ENCODE results near the gene PTGES. TPM values are rescaled to one million over a fixed set of nuclear protein-coding genes. Genes with fewer than 3 reads are reported as not detected.
A peak's percentile ranks its signal among the peaks of the same experiment; 100 is the strongest.

Gene PTGES
- total RNA-seq, 1 experiment from 2014 or later, result 2.4 TPM

- peak overlapping the region; percentile 43 for H3K18ac ChIP-seq (ENCODE audit: insufficient read length, low read depth, low read length)
- H3K27ac ChIP-seq (ENCODE audit: insufficient read length, low read depth, low read length), result no peak overlapping the region
- no CpG with 5 or more reads among the region's 6 CpGs for WGBS (ENCODE audit: extremely low coverage, insufficient read length, low lambda C conversion rate)
- H2AFZ ChIP-seq (ENCODE audit: low read length), result no peak overlapping the region
- H3K27me3 ChIP-seq (ENCODE audit: insufficient read depth, low read length), result no peaks in the 10 kb centered on the region
- no peak overlapping the region for H4K91ac ChIP-seq (ENCODE audit: insufficient read length, low read depth, low read length)
- peak; percentile 55 for DNase-seq
- no peak overlapping the region for H3K4me3 Mint-ChIP-seq
- H3K4me2 ChIP-seq (ENCODE audit: insufficient read depth, insufficient read length, low read length), result no peak overlapping the region
- no peaks in the 10 kb centered on the region for H3K9me3 Mint-ChIP-seq
- no peaks in the 10 kb centered on the region for H3K79me2 ChIP-seq (ENCODE audit: insufficient read depth, low read length)
- peak overlapping the region in 1 of 3 experiments; percentile 40; a peak in 1 of 7 replicates for H3K27ac Mint-ChIP-seq
- H3K9ac ChIP-seq (ENCODE audit: extremely low read depth, insufficient read length, low read length), result no peak overlapping the region
- H3K56ac ChIP-seq (ENCODE audit: insufficient read length, low read depth, low read length), result no peak overlapping the region
- no peak overlapping the region for H2BK5ac ChIP-seq (ENCODE audit: insufficient read length, low read length)
- TF ChIP-seq CTCF (conservative IDR thresholded peaks at IDR 0.05), result no peak
- no peaks in the 10 kb centered on the region; the same call in 1 of the 2 replicates for H3K27me3 Mint-ChIP-seq (ENCODE audit: low read depth)
- no peaks in the 10 kb centered on the region for H3K9me3 ChIP-seq (ENCODE audit: control insufficient read depth, low read depth, low read length)
- no peaks in the 10 kb centered on the region for H3K23me2 ChIP-seq (ENCODE audit: insufficient read length, low read depth, low read length, poor library complexity, severe bottlenecking)
- peaks cover 6 to 10% of the 10 kb centered on the region in 2 experiments; a peak in 3 of 4 replicates for H3K4me1 Mint-ChIP-seq
- H2BK120ac ChIP-seq (ENCODE audit: low read depth, low read length, poor library complexity, severe bottlenecking), result no peak overlapping the region
- H2BK12ac ChIP-seq (ENCODE audit: insufficient read length, low read depth, low read length), result no peak overlapping the region
- H2BK20ac ChIP-seq (ENCODE audit: low read depth, low read length, poor library complexity, severe bottlenecking), result no peak overlapping the region
- H4K8ac ChIP-seq (replicated peaks; ENCODE audit: insufficient read length, low read depth, low read length), result peak overlapping the region; percentile 56
- H3K4me1 ChIP-seq (ENCODE audit: insufficient read depth, low read length), result no peaks in the 10 kb centered on the region; the same call in 1 of the 2 replicates
- H3T11ph ChIP-seq (ENCODE audit: low read length), result no peak overlapping the region
- no peak overlapping the region for H4K5ac ChIP-seq (ENCODE audit: insufficient read length, low read depth, low read length)
- H2BK15ac ChIP-seq (ENCODE audit: low read depth, low read length), result no peak overlapping the region
- no peaks in the 10 kb centered on the region for H3K36me3 Mint-ChIP-seq (ENCODE audit: insufficient read depth in 1 of 3, low read depth in 3 of 3)
- peak overlapping the region; percentile 16; the same call in 1 of the 2 replicates for H3K14ac ChIP-seq (ENCODE audit: insufficient read depth, low read length)
- no peak overlapping the region for H3K4ac ChIP-seq (ENCODE audit: low read depth, low read length)
- no peaks in the 10 kb centered on the region for H4K20me1 ChIP-seq (ENCODE audit: control insufficient read depth, insufficient read depth, insufficient read length)
- no peaks in the 10 kb centered on the region for H3K79me1 ChIP-seq (ENCODE audit: insufficient read depth, low read depth, low read length, poor library complexity, severe bottlenecking)
- H2AK5ac ChIP-seq (ENCODE audit: insufficient read length, low read length), result no peak overlapping the region
- no peak overlapping the region for H3K23ac ChIP-seq (ENCODE audit: insufficient read length, low read depth, low read length)
Observed at GRCh38 chr9:129761901-129762369, 9.1 kb upstream of the PTGES start.

All from H9 (cell line).